Activated naive CD4-positive, alpha-beta T cell treated with anti-CD3 and anti-CD28 coated beads, Interleukin-2, amount 50 U/mL, for 24 hours (primary cell): Measurements from ENCODE around the gene NDC1.
A peak's percentile ranks its signal among the peaks of the same experiment; 100 is the strongest.
"Not testable (repeated sequence)": the region's sequence is repeated elsewhere in the genome, so short reads cannot be mapped to it uniquely, and the experiment has no call there.

Experiments
- H3K27ac Mint-ChIP-seq: one replicate; pipeline ENCODE4 v1.8.0; 2021; ENCODE audit warnings: mild to moderate bottlenecking, mixed read lengths
- H3K27me3 Mint-ChIP-seq: one replicate; pipeline ENCODE4 v1.8.0; 2021; ENCODE audit warnings: mixed read lengths
- H3K36me3 Mint-ChIP-seq: one replicate; pipeline ENCODE4 v1.8.0; 2021; ENCODE audit warnings: mixed read lengths
- H3K4me1 Mint-ChIP-seq: one replicate; pipeline ENCODE4 v1.8.0; 2021; ENCODE audit warnings: mixed read lengths
- H3K4me3 Mint-ChIP-seq: one replicate; pipeline ENCODE4 v1.8.0; 2021; ENCODE audit warnings: mild to moderate bottlenecking, mixed read lengths
- H3K9me3 Mint-ChIP-seq: one replicate; pipeline ENCODE4 v1.8.0; 2021; ENCODE audit warnings: mixed read lengths

NDC1 gene

GRCh38 chr1:53842347-53842746, 4.3 kb upstream of the NDC1 start:
- no peak overlapping the region for H3K4me3 Mint-ChIP-seq
- H3K4me1 Mint-ChIP-seq, result peaks cover 8% of the 10 kb centered on the region
- H3K36me3 Mint-ChIP-seq, result no peaks in the 10 kb centered on the region
- no peaks in the 10 kb centered on the region for H3K27me3 Mint-ChIP-seq
- H3K9me3 Mint-ChIP-seq, result no peaks in the 10 kb centered on the region
- H3K27ac Mint-ChIP-seq, result no peak overlapping the region

- H3K4me1 Mint-ChIP-seq, result peaks cover 25% of the 10 kb centered on the region
- peaks cover 3% of the 10 kb centered on the region for H3K36me3 Mint-ChIP-seq
- no peaks in the 10 kb centered on the region for H3K9me3 Mint-ChIP-seq
- H3K27me3 Mint-ChIP-seq, result no peaks in the 10 kb centered on the region
- peak overlapping the region; percentile 98 for H3K4me3 Mint-ChIP-seq
- peak overlapping the region; percentile 98 for H3K27ac Mint-ChIP-seq
Measured at GRCh38 chr1:53838654-53838974, 518 bp upstream of the NDC1 start.

- Mint-ChIP-seq H3K27me3 (no peaks in the 10 kb centered on the region), H3K9me3 (no peaks in the 10 kb centered on the region), H3K36me3 (peaks cover 7% of the 10 kb centered on the region), H3K4me3 (peak overlapping the region; percentile 98), H3K4me1 (peaks cover 31% of the 10 kb centered on the region), H3K27ac (peak overlapping the region; percentile 98)
Measured at GRCh38 chr1:53837646-53837923, 511 bp downstream of the NDC1 start.

GRCh38 chr1:53835491-53835890, 2.6 kb downstream of the NDC1 start:
- Mint-ChIP-seq H3K9me3 (no peaks in the 10 kb centered on the region), H3K27ac (no peak overlapping the region), H3K4me3 (peak overlapping the region; percentile 1), H3K27me3 (no peaks in the 10 kb centered on the region), H3K36me3 (peaks cover 10% of the 10 kb centered on the region), H3K4me1 (peaks cover 37% of the 10 kb centered on the region)

- Mint-ChIP-seq H3K27ac (no peak overlapping the region), H3K27me3 (no peaks in the 10 kb centered on the region), H3K4me3 (no peak overlapping the region), H3K9me3 (no peaks in the 10 kb centered on the region), H3K36me3 (peaks cover 11% of the 10 kb centered on the region), H3K4me1 (peaks cover 37% of the 10 kb centered on the region)
Measured at GRCh38 chr1:53834776-53835175, 3.3 kb downstream of the NDC1 start.

GRCh38 chr1:53833393-53833792, 4.7 kb downstream of the NDC1 start:
- Mint-ChIP-seq H3K4me3 (no peak overlapping the region), H3K36me3 (peaks cover 14% of the 10 kb centered on the region), H3K4me1 (peaks cover 32% of the 10 kb centered on the region), H3K27me3 (no peaks in the 10 kb centered on the region), H3K27ac (no peak overlapping the region), H3K9me3 (no peaks in the 10 kb centered on the region)

GRCh38 chr1:53826367-53826766, 11.7 kb downstream of the NDC1 start:
- Mint-ChIP-seq H3K36me3 (peaks cover 12% of the 10 kb centered on the region), H3K4me3 (no peak overlapping the region)

GRCh38 chr1:53825306-53825705, 12.8 kb downstream of the NDC1 start:
- no peak overlapping the region for H3K4me3 Mint-ChIP-seq

More at GRCh38 chr1:53826367-53826766, 11.7 kb downstream of the NDC1 start:
- H3K27me3 Mint-ChIP-seq, result no peaks in the 10 kb centered on the region
- no peak overlapping the region for H3K27ac Mint-ChIP-seq
- peaks cover 4% of the 10 kb centered on the region for H3K4me1 Mint-ChIP-seq
- H3K9me3 Mint-ChIP-seq, result no peaks in the 10 kb centered on the region

GRCh38 chr1:53822931-53823330, 15.2 kb downstream of the NDC1 start:
- Mint-ChIP-seq H3K4me3 (no peak overlapping the region), H3K27ac (no peak overlapping the region)

More at GRCh38 chr1:53825306-53825705, 12.8 kb downstream of the NDC1 start:
- Mint-ChIP-seq H3K4me1 (peaks cover 4% of the 10 kb centered on the region), H3K27me3 (no peaks in the 10 kb centered on the region), H3K9me3 (no peaks in the 10 kb centered on the region), H3K27ac (no peak overlapping the region), H3K36me3 (peaks cover 12% of the 10 kb centered on the region)

GRCh38 chr1:53821380-53821779, 16.7 kb downstream of the NDC1 start:
- peaks cover 2% of the 10 kb centered on the region for H3K4me1 Mint-ChIP-seq
- no peak overlapping the region for H3K27ac Mint-ChIP-seq
- peaks cover 19% of the 10 kb centered on the region for H3K36me3 Mint-ChIP-seq
- H3K4me3 Mint-ChIP-seq, result no peak overlapping the region
- H3K27me3 Mint-ChIP-seq, result no peaks in the 10 kb centered on the region
- H3K9me3 Mint-ChIP-seq, result no peaks in the 10 kb centered on the region

More at GRCh38 chr1:53822931-53823330, 15.2 kb downstream of the NDC1 start:
- Mint-ChIP-seq H3K36me3 (peaks cover 10% of the 10 kb centered on the region), H3K27me3 (no peaks in the 10 kb centered on the region), H3K4me1 (peaks cover 4% of the 10 kb centered on the region), H3K9me3 (no peaks in the 10 kb centered on the region)

- Mint-ChIP-seq H3K27me3 (no peaks in the 10 kb centered on the region), H3K36me3 (peaks cover 28% of the 10 kb centered on the region), H3K9me3 (no peaks in the 10 kb centered on the region)
Measured at GRCh38 chr1:53819387-53819786, 18.7 kb downstream of the NDC1 start.

GRCh38 chr1:53816584-53816983, 21.5 kb downstream of the NDC1 start:
- not testable (repeated sequence) for H3K4me3 Mint-ChIP-seq, H3K9me3 Mint-ChIP-seq, H3K27me3 Mint-ChIP-seq, H3K27ac Mint-ChIP-seq
- peaks cover 27% of the 10 kb centered on the region for H3K4me1 Mint-ChIP-seq
- peaks cover 44% of the 10 kb centered on the region for H3K36me3 Mint-ChIP-seq

More at GRCh38 chr1:53819387-53819786, 18.7 kb downstream of the NDC1 start:
- Mint-ChIP-seq H3K4me1 (peaks cover 18% of the 10 kb centered on the region), H3K27ac (peak overlapping the region; percentile 17), H3K4me3 (no peak overlapping the region)

GRCh38 chr1:53815484-53815883, 22.6 kb downstream of the NDC1 start:
- Mint-ChIP-seq H3K4me1 (peaks cover 27% of the 10 kb centered on the region), H3K36me3 (peaks cover 49% of the 10 kb centered on the region)
- H3K9me3 Mint-ChIP-seq, H3K4me3 Mint-ChIP-seq, H3K27me3 Mint-ChIP-seq, H3K27ac Mint-ChIP-seq: not testable (repeated sequence)

GRCh38 chr1:53811414-53811851, 26.7 kb downstream of the NDC1 start:
- Mint-ChIP-seq H3K4me1 (peaks cover 25% of the 10 kb centered on the region), H3K36me3 (peaks cover 53% of the 10 kb centered on the region), H3K27ac (no peak overlapping the region), H3K27me3 (no peaks in the 10 kb centered on the region), H3K9me3 (no peaks in the 10 kb centered on the region), H3K4me3 (no peak overlapping the region)

GRCh38 chr1:53810497-53810896, 27.6 kb downstream of the NDC1 start:
- H3K36me3 Mint-ChIP-seq, result peaks cover 46% of the 10 kb centered on the region

GRCh38 chr1:53810007-53810406, 28.1 kb downstream of the NDC1 start:
- Mint-ChIP-seq H3K27me3 (no peaks in the 10 kb centered on the region), H3K36me3 (peaks cover 46% of the 10 kb centered on the region), H3K9me3 (no peaks in the 10 kb centered on the region), H3K4me3 (no peak overlapping the region), H3K4me1 (peaks cover 14% of the 10 kb centered on the region), H3K27ac (no peak overlapping the region)

More at GRCh38 chr1:53810497-53810896, 27.6 kb downstream of the NDC1 start:
- H3K27ac Mint-ChIP-seq, result no peak overlapping the region
- peaks cover 18% of the 10 kb centered on the region for H3K4me1 Mint-ChIP-seq
- no peaks in the 10 kb centered on the region for H3K27me3 Mint-ChIP-seq
- H3K4me3 Mint-ChIP-seq, result no peak overlapping the region
- no peaks in the 10 kb centered on the region for H3K9me3 Mint-ChIP-seq

GRCh38 chr1:53807916-53808315, 30.2 kb downstream of the NDC1 start:
- H3K9me3 Mint-ChIP-seq, result no peaks in the 10 kb centered on the region
- H3K27me3 Mint-ChIP-seq, result no peaks in the 10 kb centered on the region
- peaks cover 6% of the 10 kb centered on the region for H3K4me1 Mint-ChIP-seq
- H3K27ac Mint-ChIP-seq, result no peak overlapping the region
- H3K4me3 Mint-ChIP-seq, result no peak overlapping the region
- H3K36me3 Mint-ChIP-seq, result peaks cover 37% of the 10 kb centered on the region
